ENCODE results near the gene CBL. TPM values are rescaled to one million over a fixed set of nuclear protein-coding genes. Genes with fewer than 3 reads are reported as not detected.

Gene CBL
- polyA plus RNA-seq, 2 of the 4 experiments (the other 2 are of a cell fraction): 6.0 to 14.1 TPM

GRCh38 chr11:119290894-119291497 lies 84.9 kb downstream of the CBL start:
- WGBS (ENCODE audit: missing lambda C conversion rate): 89% methylated on average over 9 of the region's 10 CpGs
- H3K4me2 ChIP-seq: no peak overlapping the region
- H3K27ac ChIP-seq: no peak overlapping the region
- no peak for FAIRE-seq
- peaks cover 14% of the 10 kb centered on the region for H3K9me3 ChIP-seq
- TF ChIP-seq FOSB (CRISPR knock-in tag; IDR thresholded peaks at IDR 0.05) (no peak), TP53 (CRISPR knock-in tag; IDR thresholded peaks at IDR 0.05) (no peak), HOXB5 (CRISPR knock-in tag; IDR thresholded peaks at IDR 0.05) (no peak), JUNB (IDR thresholded peaks at IDR 0.05) (no peak), FOXS1 (CRISPR knock-in tag; IDR thresholded peaks at IDR 0.05) (no peak), RNF2 (IDR thresholded peaks at IDR 0.05; ENCODE audit: borderline replicate concordance, low read depth) (no peak), ZSCAN20 (CRISPR knock-in tag; IDR thresholded peaks at IDR 0.05) (no peak), MYC (IDR thresholded peaks at IDR 0.05; ENCODE audit: borderline replicate concordance, low read length) (no peak), HOXB13 (CRISPR knock-in tag; IDR thresholded peaks at IDR 0.05; ENCODE audit: low read depth) (no peak), ZFP36 (IDR thresholded peaks at IDR 0.05; ENCODE audit: borderline replicate concordance, partially characterized antibody) (no peak), CHD4 (IDR thresholded peaks at IDR 0.05; ENCODE audit: borderline replicate concordance) (no peak), HES2 (IDR thresholded peaks at IDR 0.05) (no peak), CBX2 (IDR thresholded peaks at IDR 0.05; ENCODE audit: borderline replicate concordance, low read depth) (no peak), EHF (CRISPR knock-in tag; IDR thresholded peaks at IDR 0.05) (no peak), FOSL2 (IDR thresholded peaks at IDR 0.05) (no peak), FOSL2 (CRISPR knock-in tag; IDR thresholded peaks at IDR 0.05) (no peak), CBX8 (IDR thresholded peaks at IDR 0.05) (no peak), ATOH8 (CRISPR knock-in tag; IDR thresholded peaks at IDR 0.05; ENCODE audit: low read depth) (no peak), TFCP2L1 (CRISPR knock-in tag; IDR thresholded peaks at IDR 0.05) (no peak), CHD2 (IDR thresholded peaks at IDR 0.05; ENCODE audit: low read length, partially characterized antibody) (no peak), RARB (CRISPR knock-in tag; IDR thresholded peaks at IDR 0.05) (no peak)
- ATAC-seq: no peak
- H3K4me1 ChIP-seq: no peaks in the 10 kb centered on the region
- no peak for DNase-seq (ENCODE audit: low read depth in 1 of 2, low spot score in 1 of 2)
- POLR2A ChIA-PET: no interaction called here
- CTCF ChIA-PET: interaction anchor here (1.2 to 2.8 kb wide), 5 partner anchors 7 to 31 kb away, joined by 4 to 15 read pairs (median 8); no protein-coding TSS in a partner anchor
- no peak overlapping the region for H3K4me3 ChIP-seq

- ChIA-PET CTCF (interaction anchor here (1.1 kb wide), 1 partner anchor 9 kb away, joined by 4 read pairs; no protein-coding TSS in a partner anchor), POLR2A (no interaction called here)
- Histone ChIP-seq H3K4me3 (no peak overlapping the region), H3K4me2 (no peak overlapping the region), H3K9me3 (peaks cover 14% of the 10 kb centered on the region), H3K4me1 (no peaks in the 10 kb centered on the region), H3K27ac (no peak overlapping the region)
- DNase-seq (ENCODE audit: low read depth in 1 of 2, low spot score in 1 of 2): no peak
- 86% methylated on average over 3 of the region's 3 CpGs for WGBS (ENCODE audit: missing lambda C conversion rate)
- FAIRE-seq: no peak
- ATAC-seq: no peak
- no peak for TF ChIP-seq RFX5 (IDR thresholded peaks at IDR 0.05)
- TF ChIP-seq GATA3 (IDR thresholded peaks at IDR 0.05; ENCODE audit: borderline replicate concordance): no peak
- no peak for TF ChIP-seq CBX8 (IDR thresholded peaks at IDR 0.05)
- no peak for TF ChIP-seq BHLHE40 (IDR thresholded peaks at IDR 0.05; ENCODE audit: low read depth, low read length)
- TF ChIP-seq, protein P1, sequence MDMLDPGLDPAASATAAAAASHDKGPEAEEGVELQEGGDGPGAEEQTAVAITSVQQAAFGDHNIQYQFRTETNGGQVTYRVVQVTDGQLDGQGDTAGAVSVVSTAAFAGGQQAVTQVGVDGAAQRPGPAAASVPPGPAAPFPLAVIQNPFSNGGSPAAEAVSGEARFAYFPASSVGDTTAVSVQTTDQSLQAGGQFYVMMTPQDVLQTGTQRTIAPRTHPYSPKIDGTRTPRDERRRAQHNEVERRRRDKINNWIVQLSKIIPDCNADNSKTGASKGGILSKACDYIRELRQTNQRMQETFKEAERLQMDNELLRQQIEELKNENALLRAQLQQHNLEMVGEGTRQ (IDR thresholded peaks at IDR 0.05): no peak
- TF ChIP-seq RCOR1 (IDR thresholded peaks at IDR 0.05; ENCODE audit: low read depth, low read length): no peak
- no peak for TF ChIP-seq HOXA7 (CRISPR knock-in tag; IDR thresholded peaks at IDR 0.05)
- TF ChIP-seq TP53 (CRISPR knock-in tag; IDR thresholded peaks at IDR 0.05): no peak
- no peak for TF ChIP-seq POLR2A (IDR thresholded peaks at IDR 0.05; ENCODE audit: low read length)
- no peak for TF ChIP-seq HEYL (CRISPR knock-in tag; IDR thresholded peaks at IDR 0.05)
- no peak for TF ChIP-seq CHD2 (IDR thresholded peaks at IDR 0.05; ENCODE audit: low read length, partially characterized antibody)
- no peak for TF ChIP-seq NPAS2 (CRISPR knock-in tag; IDR thresholded peaks at IDR 0.05; ENCODE audit: borderline replicate concordance)
- TF ChIP-seq, protein P2, sequence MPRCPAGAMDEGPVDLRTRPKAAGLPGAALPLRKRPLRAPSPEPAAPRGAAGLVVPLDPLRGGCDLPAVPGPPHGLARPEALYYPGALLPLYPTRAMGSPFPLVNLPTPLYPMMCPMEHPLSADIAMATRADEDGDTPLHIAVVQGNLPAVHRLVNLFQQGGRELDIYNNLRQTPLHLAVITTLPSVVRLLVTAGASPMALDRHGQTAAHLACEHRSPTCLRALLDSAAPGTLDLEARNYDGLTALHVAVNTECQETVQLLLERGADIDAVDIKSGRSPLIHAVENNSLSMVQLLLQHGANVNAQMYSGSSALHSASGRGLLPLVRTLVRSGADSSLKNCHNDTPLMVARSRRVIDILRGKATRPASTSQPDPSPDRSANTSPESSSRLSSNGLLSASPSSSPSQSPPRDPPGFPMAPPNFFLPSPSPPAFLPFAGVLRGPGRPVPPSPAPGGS (IDR thresholded peaks at IDR 0.05): no peak
- TF ChIP-seq MAFK (IDR thresholded peaks at IDR 0.05; ENCODE audit: partially characterized antibody): no peak
- no peak for TF ChIP-seq CBX2 (IDR thresholded peaks at IDR 0.05; ENCODE audit: borderline replicate concordance, low read depth)
- TF ChIP-seq ZNF302 (CRISPR knock-in tag; IDR thresholded peaks at IDR 0.05): no peak
- TF ChIP-seq KDM5A (IDR thresholded peaks at IDR 0.05): no peak
- TF ChIP-seq ESRRA (IDR thresholded peaks at IDR 0.05; ENCODE audit: borderline replicate concordance, low read length): no peak
- TF ChIP-seq HOXB13 (CRISPR knock-in tag; IDR thresholded peaks at IDR 0.05; ENCODE audit: low read depth): no peak
These were observed 87.3 kb downstream of the CBL start for GRCh38 chr11:119293461-119293860.

Data from A549 (cell line).